NK-92 (cell line): Measurements from ENCODE around the gene DOCK1.

ENCODE experiments used
- DNase-seq: peaks from one replicate; lab custom pipeline; 2025; ENCODE audit not compliant: unreplicated experiment; lab: John Stamatoyannopoulos, UW

DOCK1 gene

GRCh38 chr10:127196282-127197153 is 291.3 kb downstream of the DOCK1 start, which contains the start of gene INSYN2A:
Gene INSYN2A (minus strand): TSS chr10:127196591. CDS start chr10:127176395, 20,196 bp downstream.
- DNase-seq = no peak

DNA sequence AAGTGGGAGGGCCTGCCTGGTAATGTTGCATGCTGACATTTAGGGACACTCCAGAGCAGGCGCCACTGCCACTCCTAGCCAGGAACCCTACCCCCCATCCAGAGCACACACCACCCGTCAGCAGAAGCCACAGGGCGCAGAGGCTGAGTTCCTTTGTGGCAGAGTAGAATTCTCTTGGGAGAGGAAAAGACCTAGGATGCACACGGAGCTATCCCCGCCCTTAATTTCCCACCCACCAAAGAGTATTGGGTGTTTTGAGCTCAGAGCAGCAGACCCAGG is 291.9 kb downstream of the DOCK1 start:
- DNase-seq = no peak

DNA sequence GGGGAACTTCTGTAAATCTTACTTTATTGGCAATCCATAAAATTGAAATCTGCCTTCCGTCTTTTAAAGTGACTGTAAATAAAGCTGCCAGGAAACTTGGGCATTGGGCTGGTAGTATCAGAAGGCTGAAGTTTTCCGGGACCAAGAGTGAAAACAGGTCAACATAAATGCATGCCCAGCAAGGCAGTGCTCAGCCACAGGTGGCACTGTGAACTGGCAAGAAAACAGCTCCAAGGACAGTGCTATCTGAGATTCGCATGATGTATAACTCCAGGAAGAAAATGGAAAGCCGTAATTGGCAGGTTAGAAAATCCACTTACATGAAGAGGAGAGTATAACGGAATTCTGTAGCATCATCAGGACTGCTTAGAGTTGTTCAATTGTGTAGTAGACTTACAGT is 293.1 kb downstream of the DOCK1 start:
- DNase-seq = no peak

DNA sequence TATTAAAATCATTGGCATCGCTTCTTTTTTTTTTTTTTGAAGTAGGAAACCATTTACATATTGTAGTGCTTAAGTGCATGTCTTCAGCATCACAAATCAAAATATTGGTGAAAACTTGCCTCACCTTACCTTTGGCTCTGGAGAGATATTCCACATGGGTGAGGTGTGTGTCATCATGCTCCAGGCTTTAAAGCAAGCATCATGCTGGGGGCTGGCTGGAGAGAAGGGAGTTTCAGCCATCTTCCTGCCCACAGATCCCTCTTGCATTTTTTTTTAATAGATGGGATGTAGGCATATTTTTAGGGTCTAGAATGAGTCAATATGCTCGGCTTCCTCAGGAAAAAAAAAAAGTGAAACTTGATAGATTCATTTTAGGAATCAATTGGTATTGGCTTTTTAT is 293.5 kb downstream of the DOCK1 start:
- DNase-seq = no peak

DNA sequence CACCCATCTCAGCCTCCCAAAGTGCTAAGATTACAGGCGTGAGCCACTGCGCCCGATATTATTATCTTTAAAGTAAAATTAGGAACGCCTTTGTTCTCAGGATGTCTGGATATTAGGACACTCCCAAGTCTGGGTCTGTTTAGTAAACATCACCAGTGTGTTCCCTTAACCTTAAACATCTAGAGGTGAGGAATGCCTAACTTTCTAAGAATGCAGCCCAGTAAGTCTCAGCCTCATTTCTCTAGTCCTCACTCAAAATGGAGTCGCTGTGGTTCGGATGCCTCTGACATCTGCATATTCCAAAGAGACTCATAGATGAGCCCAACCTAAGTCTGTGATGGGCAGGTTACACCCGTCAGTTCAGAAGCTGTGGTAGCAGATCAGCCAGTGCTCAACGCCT is 295.4 kb downstream of the DOCK1 start:
- DNase-seq = no peak

GRCh38 chr10:127203067-127203466 is 297.8 kb downstream of the DOCK1 start:
- no peak for DNase-seq

DNA sequence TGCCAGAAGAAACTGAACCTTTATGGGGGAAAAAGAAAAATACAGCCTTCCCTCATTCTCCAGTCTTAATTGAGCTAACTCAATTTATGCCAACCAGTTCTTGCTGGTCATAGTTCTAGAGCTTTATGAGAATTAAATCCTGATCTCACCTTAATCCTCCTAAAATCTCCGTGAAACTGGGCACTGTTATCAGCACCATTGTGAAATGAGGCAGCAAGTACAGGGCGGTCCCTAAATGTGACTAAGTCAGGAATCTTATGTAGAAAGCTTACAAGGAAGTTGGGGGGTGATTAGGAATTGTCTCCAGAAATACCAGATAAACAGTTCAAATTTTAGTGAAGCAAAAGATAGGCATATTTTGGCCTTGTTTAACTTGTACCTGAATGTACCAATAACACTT is 301.9 kb downstream of the DOCK1 start:
- DNase-seq = no peak

DNA sequence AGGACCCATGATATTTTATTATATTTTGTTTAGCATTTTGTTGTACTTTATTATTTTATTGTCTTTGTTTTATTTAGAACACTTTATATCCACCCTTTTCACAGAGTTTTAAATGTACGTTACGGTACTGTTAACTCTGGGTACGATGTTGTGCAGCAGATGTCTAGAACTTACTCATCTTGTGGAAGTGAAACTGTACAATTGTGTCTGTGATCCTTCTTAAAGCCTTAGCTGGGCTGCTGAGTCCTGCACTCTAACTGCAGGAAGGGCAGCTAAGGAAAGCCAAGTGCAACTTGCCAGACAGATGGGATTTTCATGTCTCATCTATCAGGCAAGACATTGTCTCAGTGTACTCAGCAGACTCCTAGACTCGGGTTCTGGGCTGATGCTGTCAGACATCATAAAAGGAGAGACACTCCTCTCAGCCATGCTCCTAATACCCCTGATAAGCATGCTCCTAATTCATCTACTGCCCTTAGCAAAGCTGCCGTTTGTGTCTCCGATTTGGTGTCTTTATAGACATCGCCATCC is 305.8 kb downstream of the DOCK1 start:
- DNase-seq = no peak

- no peak for DNase-seq
Observed at GRCh38 chr10:127215866-127216265, 310.6 kb downstream of the DOCK1 start.

DNA sequence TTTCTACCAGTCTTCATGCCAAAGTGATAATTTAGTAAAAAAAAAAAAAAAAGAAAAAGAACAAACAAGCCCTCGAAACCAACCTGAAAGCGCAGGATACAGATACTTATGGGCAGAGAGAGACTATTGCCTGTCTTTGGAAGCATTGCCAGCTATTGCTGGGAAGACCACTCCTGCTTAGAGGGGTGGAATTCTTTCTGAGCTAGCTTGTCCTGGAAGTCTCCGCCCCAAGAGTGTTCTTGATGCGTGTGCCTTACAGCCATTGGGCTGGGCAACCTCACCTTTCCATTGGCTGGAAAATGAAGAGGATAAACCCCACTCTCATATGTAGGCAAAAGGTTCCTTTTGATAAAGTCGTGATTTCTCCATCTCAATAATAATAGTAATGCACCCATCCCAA is 311.0 kb downstream of the DOCK1 start:
- no peak for DNase-seq

DNA sequence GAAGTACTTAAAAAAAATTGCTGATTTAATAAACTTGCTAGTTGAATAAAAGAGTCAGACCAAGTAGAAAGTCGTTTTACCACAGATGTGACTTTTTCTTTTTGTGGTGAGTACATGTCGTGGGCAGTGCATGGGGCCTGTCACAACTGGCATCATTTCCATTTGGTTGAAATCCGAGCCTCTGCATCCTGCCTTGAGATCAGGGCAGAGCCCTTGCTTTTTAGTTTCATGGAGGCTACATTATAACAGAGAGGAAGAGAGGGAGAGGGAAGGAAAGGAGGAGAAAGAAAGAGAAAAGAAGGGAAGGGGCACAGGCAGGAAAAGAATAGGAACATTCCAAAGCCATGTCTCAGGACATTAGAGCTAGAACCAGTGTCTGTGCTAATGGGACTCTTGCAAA is 311.6 kb downstream of the DOCK1 start:
- no peak for DNase-seq

DNA sequence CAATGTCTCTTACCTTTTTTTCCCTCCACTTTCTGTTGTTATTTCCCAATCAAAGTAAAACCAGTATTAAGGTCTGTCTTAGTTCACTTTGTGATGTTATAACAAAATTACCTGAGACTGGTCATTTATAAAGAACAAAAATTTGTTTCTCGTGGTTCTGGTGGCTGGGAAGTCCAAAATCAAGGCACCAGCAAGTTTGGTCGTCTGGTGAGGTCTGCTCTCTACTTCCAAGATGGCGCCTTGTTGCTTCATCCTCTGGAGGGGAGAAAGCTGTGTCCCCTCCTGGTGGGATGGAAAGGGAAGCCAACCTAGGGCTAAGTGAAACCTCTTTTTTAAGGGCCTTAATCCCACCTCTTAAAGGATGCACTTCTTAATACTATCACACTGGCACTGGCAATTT is 313.4 kb downstream of the DOCK1 start:
- DNase-seq = no peak

- DNase-seq = no peak
Observed at GRCh38 chr10:127221281-127221680, 316.1 kb downstream of the DOCK1 start.

GRCh38 chr10:127227027-127227426 is 321.8 kb downstream of the DOCK1 start:
- no peak for DNase-seq

- DNase-seq = no peak
Observed at GRCh38 chr10:127227663-127228062, 322.4 kb downstream of the DOCK1 start.

DNA sequence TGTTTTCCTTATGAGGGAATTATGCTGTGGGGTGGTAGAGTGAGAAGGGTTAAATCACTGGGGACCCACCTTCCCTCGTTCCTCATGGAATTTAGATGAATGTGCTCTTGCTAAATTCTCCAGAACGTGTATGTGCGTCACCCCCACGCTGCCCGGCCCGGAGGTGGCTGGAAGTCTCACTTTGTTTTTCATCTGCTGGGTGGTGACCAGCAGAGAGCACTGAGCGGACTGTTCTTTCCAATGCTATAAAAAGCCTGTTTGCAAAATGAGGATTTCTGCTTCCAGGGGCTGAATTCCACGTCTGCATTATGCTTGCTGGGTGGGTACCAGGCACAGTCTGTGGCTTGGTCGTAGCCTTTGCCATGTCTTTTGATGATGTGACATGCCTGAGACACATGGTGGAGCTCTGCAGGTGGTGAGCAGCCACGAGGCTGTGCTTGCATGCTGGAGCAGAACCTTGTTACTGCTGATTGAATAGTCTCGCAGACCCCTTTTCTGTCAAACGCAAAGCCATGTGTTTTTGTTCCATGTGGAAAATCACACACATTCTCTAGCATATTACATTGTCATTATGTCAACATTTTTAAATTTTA is 323.1 kb downstream of the DOCK1 start:
- DNase-seq = no peak

GRCh38 chr10:127234306-127234800 is 329.1 kb downstream of the DOCK1 start:
- DNase-seq = no peak

DNA sequence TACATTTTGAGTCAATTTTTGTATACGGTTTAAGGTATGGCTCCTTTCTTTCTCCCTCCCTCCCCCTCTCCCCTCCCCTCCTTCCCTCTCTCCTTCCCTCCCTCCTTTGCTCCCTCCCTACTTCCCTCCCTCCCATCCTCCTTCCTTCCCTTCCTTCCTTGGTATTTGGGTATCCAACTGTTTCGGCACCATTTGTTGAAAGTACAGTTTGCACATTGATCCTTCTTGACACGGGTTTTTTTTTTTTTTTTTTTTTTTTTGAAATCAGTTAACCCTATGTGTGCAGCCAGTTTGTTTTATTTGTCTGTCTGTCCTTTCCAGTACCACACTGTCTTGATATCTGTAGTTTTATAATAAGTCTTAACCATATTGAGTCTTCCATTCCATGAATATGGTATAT is 331.0 kb downstream of the DOCK1 start:
- no peak for DNase-seq

DNA sequence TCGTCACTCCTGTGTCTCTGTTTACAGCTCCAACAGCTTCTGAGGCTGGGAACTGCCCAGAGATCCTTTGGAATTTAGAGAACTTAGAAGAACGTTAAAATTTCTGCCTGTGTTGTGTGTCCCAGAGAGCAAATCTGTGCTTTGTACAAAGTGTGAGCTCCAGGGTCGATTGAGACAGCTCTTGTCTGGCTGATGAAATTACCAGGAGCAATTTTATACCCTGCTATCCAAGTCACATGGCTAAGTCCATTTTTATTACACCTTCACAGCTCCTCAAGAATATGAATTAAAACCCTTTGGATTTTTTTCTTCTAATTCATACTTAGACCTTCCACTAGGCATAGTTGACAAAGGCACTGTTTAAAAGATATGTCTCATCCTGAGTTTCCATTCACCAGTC is 337.7 kb downstream of the DOCK1 start:
- DNase-seq = no peak

- no peak for DNase-seq
Observed at GRCh38 chr10:127243490-127244272, 338.5 kb downstream of the DOCK1 start.

- no peak for DNase-seq
Observed at GRCh38 chr10:127245456-127245855, 340.2 kb downstream of the DOCK1 start.

DNA sequence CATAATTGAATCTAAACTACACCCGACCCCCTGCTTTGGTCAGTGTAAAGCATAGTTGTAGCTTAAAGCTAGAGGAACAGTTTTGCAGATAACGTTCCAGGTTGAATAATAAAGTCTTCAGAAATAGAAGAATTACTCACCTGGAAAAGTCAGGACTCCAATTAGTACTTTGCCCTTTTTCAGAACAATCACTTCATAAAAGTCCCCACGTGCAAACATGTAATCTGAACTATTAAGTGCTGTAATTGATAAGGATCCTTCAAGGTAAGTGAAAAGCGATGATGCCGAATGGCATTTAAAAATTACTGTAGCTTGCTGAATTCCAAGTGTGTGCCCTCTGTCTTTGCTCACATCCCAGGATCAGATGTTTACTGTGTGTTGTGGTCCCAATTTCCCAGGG is 344.8 kb downstream of the DOCK1 start:
- DNase-seq = no peak
